Measurements from ENCODE around the gene ITGB1BP1.

ITGB1BP1 gene

DNA sequence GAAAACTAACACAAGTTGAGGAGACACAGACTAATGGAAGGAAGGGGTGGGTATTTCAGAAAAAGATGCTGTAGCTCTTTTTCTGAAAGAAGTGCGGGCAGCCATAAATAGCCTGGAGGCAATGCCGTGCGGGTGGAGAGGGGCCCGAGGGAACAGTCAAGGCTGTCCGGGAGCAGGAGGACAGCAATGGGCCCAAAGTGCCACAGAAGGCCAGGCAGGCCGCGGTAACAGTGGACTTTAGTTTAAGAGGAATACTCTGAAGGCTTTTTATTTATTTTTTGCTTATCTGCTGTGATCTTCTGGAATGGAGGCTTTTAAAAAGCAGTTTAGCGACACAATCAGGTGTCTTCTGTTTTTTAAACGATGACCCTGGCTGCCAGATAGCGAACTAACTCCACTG lies 2.8 kb downstream of the ITGB1BP1 start:
- no peak overlapping the region for H3K4me3 ChIP-seq (ENCODE audit: low read depth, low read length)
- ChIA-PET CTCF (no interaction called here), POLR2A (no interaction called here)
- no peak for DNase-seq (ENCODE audit: low read depth, low spot score)
- TF ChIP-seq, protein P1, sequence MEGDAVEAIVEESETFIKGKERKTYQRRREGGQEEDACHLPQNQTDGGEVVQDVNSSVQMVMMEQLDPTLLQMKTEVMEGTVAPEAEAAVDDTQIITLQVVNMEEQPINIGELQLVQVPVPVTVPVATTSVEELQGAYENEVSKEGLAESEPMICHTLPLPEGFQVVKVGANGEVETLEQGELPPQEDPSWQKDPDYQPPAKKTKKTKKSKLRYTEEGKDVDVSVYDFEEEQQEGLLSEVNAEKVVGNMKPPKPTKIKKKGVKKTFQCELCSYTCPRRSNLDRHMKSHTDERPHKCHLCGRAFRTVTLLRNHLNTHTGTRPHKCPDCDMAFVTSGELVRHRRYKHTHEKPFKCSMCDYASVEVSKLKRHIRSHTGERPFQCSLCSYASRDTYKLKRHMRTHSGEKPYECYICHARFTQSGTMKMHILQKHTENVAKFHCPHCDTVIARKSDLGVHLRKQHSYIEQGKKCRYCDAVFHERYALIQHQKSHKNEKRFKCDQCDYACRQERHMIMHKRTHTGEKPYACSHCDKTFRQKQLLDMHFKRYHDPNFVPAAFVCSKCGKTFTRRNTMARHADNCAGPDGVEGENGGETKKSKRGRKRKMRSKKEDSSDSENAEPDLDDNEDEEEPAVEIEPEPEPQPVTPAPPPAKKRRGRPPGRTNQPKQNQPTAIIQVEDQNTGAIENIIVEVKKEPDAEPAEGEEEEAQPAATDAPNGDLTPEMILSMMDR (IDR thresholded peaks at IDR 0.05; ENCODE audit: insufficient read depth, low read length, missing control alignments) = no peak

DNA sequence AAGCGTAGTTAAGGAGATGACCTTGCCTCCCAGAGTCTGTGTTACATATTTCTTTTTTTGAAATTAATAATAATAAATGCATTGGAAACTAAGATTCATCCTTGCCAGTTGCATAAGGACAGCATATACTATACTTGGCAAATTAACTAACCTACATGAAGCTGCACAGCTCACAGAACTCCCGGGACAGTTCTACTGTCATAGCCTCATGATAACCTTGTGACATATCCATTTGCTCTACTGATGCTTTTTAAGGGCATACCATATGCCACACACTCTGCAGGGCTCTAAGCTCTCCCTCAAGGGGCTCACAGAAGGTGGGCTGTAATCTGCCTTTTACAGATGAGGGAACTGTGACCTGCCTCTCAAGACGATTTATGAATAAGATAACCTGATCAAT lies 3.8 kb downstream of the ITGB1BP1 start:
- H3K4me3 ChIP-seq (ENCODE audit: low read depth, low read length) = no peak overlapping the region
- ChIA-PET POLR2A (no interaction called here), CTCF (no interaction called here)
- no peak for DNase-seq (ENCODE audit: low read depth, low spot score)
- TF ChIP-seq, protein P1 (IDR thresholded peaks at IDR 0.05; ENCODE audit: insufficient read depth, low read length, missing control alignments) = no peak

DNA sequence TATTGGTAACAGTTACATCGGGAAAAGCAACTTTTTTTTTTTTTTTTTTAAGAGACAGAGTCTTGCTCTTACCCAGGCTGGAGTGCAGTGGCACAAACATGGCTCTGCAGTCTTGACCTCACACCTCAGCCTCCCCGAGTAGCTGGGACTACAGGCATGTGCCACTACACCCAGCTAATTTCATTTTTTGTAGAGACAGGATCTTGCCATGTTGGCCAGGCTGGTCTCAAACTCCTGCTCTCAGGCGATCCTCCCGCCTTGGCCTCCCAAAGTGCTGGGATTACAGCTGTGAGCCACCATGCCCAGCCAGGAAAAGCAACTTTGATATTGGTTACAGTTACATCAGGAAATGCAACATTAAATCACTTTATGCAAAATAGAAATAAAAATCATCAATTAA lies 4.6 kb downstream of the ITGB1BP1 start:
- no peak for DNase-seq (ENCODE audit: low read depth, low spot score)
- TF ChIP-seq, protein P1 (IDR thresholded peaks at IDR 0.05; ENCODE audit: insufficient read depth, low read length, missing control alignments) = no peak
- ChIA-PET CTCF (no interaction called here), POLR2A (no interaction called here)
- no peak overlapping the region for H3K4me3 ChIP-seq (ENCODE audit: low read depth, low read length)

DNA sequence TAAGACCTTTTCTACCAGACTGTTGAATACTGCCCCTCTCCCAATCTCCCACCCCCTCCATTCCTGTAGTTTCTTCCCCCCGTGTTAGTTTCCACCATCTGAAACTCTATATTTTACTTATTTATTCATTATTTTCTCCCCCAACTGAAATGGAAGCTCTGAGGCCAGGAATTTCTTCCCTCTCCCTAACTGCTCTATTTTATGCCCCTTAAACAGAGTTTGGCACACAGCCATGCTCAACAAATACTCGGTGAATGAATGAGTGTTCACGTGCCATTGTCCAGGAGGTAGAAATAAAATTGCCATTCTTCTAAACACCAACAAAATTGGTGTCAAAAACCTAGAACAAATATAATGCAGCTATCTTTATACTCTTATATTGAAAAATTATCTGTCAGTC lies 5.6 kb downstream of the ITGB1BP1 start:
- POLR2A ChIA-PET = no interaction called here

DNA sequence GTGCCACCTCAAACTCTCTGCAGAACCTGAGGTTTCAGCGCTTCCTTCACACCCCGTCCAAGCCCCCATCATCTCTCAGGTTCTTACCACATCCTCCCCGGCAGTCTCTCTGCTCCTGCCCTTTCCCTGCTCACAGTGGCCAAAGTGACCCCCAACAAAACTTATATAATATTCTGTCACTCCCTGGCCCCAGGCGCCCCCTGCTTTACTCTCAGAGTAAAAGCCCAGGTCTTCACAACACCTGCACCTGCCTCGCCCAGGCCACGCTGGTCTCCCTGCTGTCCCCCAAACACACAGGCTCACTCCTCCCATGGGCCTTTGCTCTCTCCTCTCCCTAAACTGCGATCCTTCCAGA lies 6.4 kb downstream of the ITGB1BP1 start:
- DNase-seq (ENCODE audit: low read depth, low spot score) = no peak
- H3K4me3 ChIP-seq (ENCODE audit: low read depth, low read length) = no peak overlapping the region
- ChIA-PET POLR2A (no interaction called here), CTCF (no interaction called here)
- TF ChIP-seq, protein P1 (IDR thresholded peaks at IDR 0.05; ENCODE audit: insufficient read depth, low read length, missing control alignments) = no peak

More for the DNA sequence above, 5.6 kb downstream of the ITGB1BP1 start:
- H3K4me3 ChIP-seq (ENCODE audit: low read depth, low read length) = no peak overlapping the region
- CTCF ChIA-PET = no interaction called here
- TF ChIP-seq, protein P1 (IDR thresholded peaks at IDR 0.05; ENCODE audit: insufficient read depth, low read length, missing control alignments) = no peak
- DNase-seq (ENCODE audit: low read depth, low spot score) = no peak

DNA sequence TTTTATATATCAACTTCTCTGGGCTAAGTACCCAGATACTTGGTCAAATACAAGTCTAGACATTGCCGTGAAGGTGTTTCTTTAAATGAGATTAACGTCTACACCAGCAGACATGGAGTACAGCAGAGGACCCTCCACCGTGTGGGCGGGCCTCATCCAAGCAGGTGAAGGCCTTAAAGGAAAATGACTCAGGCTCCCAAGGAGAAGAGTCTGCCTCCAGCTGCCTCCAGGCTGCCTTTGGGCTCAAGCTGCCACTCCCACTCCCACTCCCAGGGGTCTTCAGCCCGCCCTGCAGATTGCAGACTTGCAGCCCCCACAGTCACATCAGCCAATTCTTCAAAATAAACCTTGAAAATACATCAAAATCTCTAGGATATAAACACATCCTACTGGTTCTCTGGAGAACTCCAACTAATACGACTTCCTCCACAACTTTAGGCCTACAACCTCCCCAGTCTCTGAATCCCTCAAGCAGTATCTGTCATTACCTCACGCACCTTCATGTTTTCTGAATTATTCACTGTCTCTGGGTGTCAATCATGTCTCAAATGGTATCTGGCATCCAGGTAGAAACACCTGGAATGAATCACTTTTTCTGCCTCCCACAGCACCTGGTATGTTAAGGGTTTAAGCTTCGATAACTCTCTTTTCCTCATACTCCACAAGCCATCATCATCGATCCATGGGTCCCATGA lies 6.9 kb downstream of the ITGB1BP1 start:
- ChIA-PET CTCF (no interaction called here), POLR2A (no interaction called here)
- TF ChIP-seq, protein P1 (IDR thresholded peaks at IDR 0.05; ENCODE audit: insufficient read depth, low read length, missing control alignments) = no peak
- no peak overlapping the region for H3K4me3 ChIP-seq (ENCODE audit: low read depth, low read length)
- DNase-seq (ENCODE audit: low read depth, low spot score) = no peak

All from AG04449 (cell line).